GM19438 (cell line): ENCODE results near the gene AP4M1.
A peak's percentile ranks its signal among the peaks of the same experiment; 100 is the strongest.
"Not testable (repeated sequence)": the region's sequence is repeated elsewhere in the genome, so short reads cannot be mapped to it uniquely, and the experiment has no call there.

Source experiments
- ATAC-seq: cut with Tn5 transposase; IDR thresholded peaks from one replicate; pipeline ENCODE4 v1.9.1; 2021; ENCODE audit warnings: low read depth; ENCODE audit not compliant: unreplicated experiment

Gene AP4M1

GRCh38 chr7:100130220-100130607 lies 28.8 kb downstream of the AP4M1 start:
- ATAC-seq: not testable (repeated sequence)

GRCh38 chr7:100130608-100131453 lies 29.4 kb downstream of the AP4M1 start:
- no peak for ATAC-seq

- no peak for ATAC-seq
These were observed 30.7 kb downstream of the AP4M1 start for GRCh38 chr7:100132126-100132525.

- no peak for ATAC-seq
These were observed 31.3 kb downstream of the AP4M1 start for GRCh38 chr7:100132697-100133151.

- no peak for ATAC-seq
These were observed 36.7 kb downstream of the AP4M1 start for GRCh38 chr7:100137851-100138760.

GRCh38 chr7:100141555-100141949 lies 40.1 kb downstream of the AP4M1 start:
- ATAC-seq: no peak

- ATAC-seq: no peak
These were observed 41.0 kb downstream of the AP4M1 start for GRCh38 chr7:100142461-100142860.

- ATAC-seq: not testable (repeated sequence)
These were observed 44.9 kb downstream of the AP4M1 start for GRCh38 chr7:100146350-100146749.

GRCh38 chr7:100147278-100147677 lies 45.8 kb downstream of the AP4M1 start:
- ATAC-seq: no peak

- ATAC-seq: no peak
These were observed 46.7 kb downstream of the AP4M1 start for GRCh38 chr7:100148225-100148558.

- ATAC-seq: peak; percentile 97
These were observed 47.3 kb downstream of the AP4M1 start, which contains the start of gene LAMTOR4 for GRCh38 chr7:100148559-100149328. LAMTOR4 (plus strand) TSS chr7:100148918; CDS start chr7:100148973, 55 bp downstream.

GRCh38 chr7:100152404-100152803 lies 51.0 kb downstream of the AP4M1 start:
- ATAC-seq: no peak

- no peak for ATAC-seq
These were observed 51.7 kb downstream of the AP4M1 start for GRCh38 chr7:100152937-100153666.

GRCh38 chr7:100153708-100154535 lies 52.5 kb downstream of the AP4M1 start:
- no peak for ATAC-seq

GRCh38 chr7:100154651-100155491 lies 53.4 kb downstream of the AP4M1 start:
- ATAC-seq: no peak

- ATAC-seq: no peak
These were observed 54.3 kb downstream of the AP4M1 start for GRCh38 chr7:100155553-100156317.

- no peak for ATAC-seq
These were observed 55.1 kb downstream of the AP4M1 start for GRCh38 chr7:100156331-100157068.
